ENCODE data around the gene VPS50.
"Not testable (repeated sequence)": the region's sequence is repeated elsewhere in the genome, so short reads cannot be mapped to it uniquely, and the experiment has no call there.

The VPS50 gene

GRCh38 chr7:93337052-93337451 lies 104.9 kb downstream of the VPS50 start:
- DNase-seq (ENCODE audit: low read depth): no peak

GRCh38 chr7:93342178-93342577 lies 110.0 kb downstream of the VPS50 start:
- DNase-seq (ENCODE audit: low read depth): not testable (repeated sequence)

GRCh38 chr7:93350338-93350737 lies 118.2 kb downstream of the VPS50 start:
- DNase-seq (ENCODE audit: low read depth): no peak

- DNase-seq (ENCODE audit: low read depth): no peak
Observed at GRCh38 chr7:93352881-93353280, 120.7 kb downstream of the VPS50 start.

GRCh38 chr7:93354815-93355214 lies 122.6 kb downstream of the VPS50 start:
- DNase-seq (ENCODE audit: low read depth): no peak

GRCh38 chr7:93359520-93360198 lies 127.5 kb downstream of the VPS50 start:
- DNase-seq (ENCODE audit: low read depth): no peak

- DNase-seq (ENCODE audit: low read depth): no peak
Observed at GRCh38 chr7:93361853-93362252, 129.7 kb downstream of the VPS50 start.

- no peak for DNase-seq (ENCODE audit: low read depth)
Observed at GRCh38 chr7:93364806-93365205, 132.6 kb downstream of the VPS50 start.

- no peak for DNase-seq (ENCODE audit: low read depth)
Observed at GRCh38 chr7:93365341-93365740, 133.2 kb downstream of the VPS50 start.

- no peak for DNase-seq (ENCODE audit: low read depth)
Observed at GRCh38 chr7:93366816-93367215, 134.7 kb downstream of the VPS50 start.

GRCh38 chr7:93367254-93367653 lies 135.1 kb downstream of the VPS50 start:
- DNase-seq (ENCODE audit: low read depth): no peak

- DNase-seq (ENCODE audit: low read depth): not testable (repeated sequence)
Observed at GRCh38 chr7:93370937-93371336, 138.8 kb downstream of the VPS50 start.

- no peak for DNase-seq (ENCODE audit: low read depth)
Observed at GRCh38 chr7:93373537-93373936, 141.4 kb downstream of the VPS50 start.

- no peak for DNase-seq (ENCODE audit: low read depth)
Observed at GRCh38 chr7:93374345-93374940, 142.3 kb downstream of the VPS50 start.

- no peak for DNase-seq (ENCODE audit: low read depth)
Observed at GRCh38 chr7:93375603-93376002, 143.4 kb downstream of the VPS50 start.

- DNase-seq (ENCODE audit: low read depth): no peak
Observed at GRCh38 chr7:93378131-93378760, 146.1 kb downstream of the VPS50 start.

- no peak for DNase-seq (ENCODE audit: low read depth)
Observed at GRCh38 chr7:93382362-93382761, 150.2 kb downstream of the VPS50 start.

GRCh38 chr7:93390660-93391059 lies 158.5 kb downstream of the VPS50 start:
- no peak for DNase-seq (ENCODE audit: low read depth)

- DNase-seq (ENCODE audit: low read depth): no peak
Observed at GRCh38 chr7:93392984-93393383, 160.8 kb downstream of the VPS50 start.

GRCh38 chr7:93399642-93400041 lies 167.5 kb downstream of the VPS50 start:
- DNase-seq (ENCODE audit: low read depth): no peak

GRCh38 chr7:93402944-93403343 lies 170.8 kb downstream of the VPS50 start:
- no peak for DNase-seq (ENCODE audit: low read depth)

- DNase-seq (ENCODE audit: low read depth): no peak
Observed at GRCh38 chr7:93407239-93407638, 175.1 kb downstream of the VPS50 start.

- DNase-seq (ENCODE audit: low read depth): no peak
Observed at GRCh38 chr7:93409324-93409723, 177.2 kb downstream of the VPS50 start.
